HG03159 (cell line): Measurements from ENCODE around the gene ANKRD66.

Experiments
- ATAC-seq: cut with Tn5 transposase; IDR thresholded peaks from one replicate; pipeline ENCODE4 v1.9.1; 2021; ENCODE audit warnings: mild to moderate bottlenecking, moderate library complexity; ENCODE audit not compliant: unreplicated experiment

The ANKRD66 gene

DNA sequence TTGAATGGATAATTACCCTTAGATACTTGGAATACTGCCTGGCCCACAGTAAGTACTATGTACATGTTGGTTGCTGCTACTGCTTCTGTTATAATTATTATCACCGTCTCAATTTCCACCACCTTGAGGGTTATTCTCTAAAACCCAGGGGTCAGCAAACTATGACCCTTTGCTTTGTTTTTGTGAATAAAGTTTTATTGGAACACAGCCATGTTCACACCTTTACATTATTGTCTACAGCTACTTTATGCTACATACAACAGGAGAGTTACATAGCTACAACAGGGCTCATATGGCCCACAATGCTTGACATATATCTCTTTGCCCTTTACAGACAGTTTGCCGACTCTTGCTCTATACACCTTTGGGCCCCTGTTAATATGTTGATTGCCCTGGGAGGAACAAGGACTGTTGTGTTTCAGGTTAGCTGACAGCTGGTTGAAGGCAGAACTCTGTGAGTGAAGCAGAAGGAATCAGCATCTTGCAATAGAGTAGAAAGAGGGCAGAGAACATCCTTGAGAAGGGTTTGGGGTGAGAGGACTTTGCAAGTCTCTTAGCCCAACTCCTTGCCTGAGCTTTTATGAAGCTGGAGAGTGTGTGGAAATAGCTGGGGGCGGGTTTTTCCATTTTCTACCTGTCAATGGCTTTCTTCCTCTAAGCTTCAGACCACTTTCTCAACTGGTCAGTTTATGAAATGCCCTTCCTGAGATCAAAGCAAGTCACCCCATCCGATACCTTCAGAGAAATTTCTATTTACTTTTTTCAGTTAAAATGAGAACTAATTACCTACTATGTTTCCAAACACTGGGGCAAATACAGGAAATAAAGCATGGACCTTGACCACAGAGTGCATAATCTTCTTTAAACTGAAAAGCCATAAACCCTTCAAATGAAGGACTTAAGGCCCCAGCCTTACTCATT, 43.0 kb downstream of the ANKRD66 start:
- ATAC-seq = no peak

DNA sequence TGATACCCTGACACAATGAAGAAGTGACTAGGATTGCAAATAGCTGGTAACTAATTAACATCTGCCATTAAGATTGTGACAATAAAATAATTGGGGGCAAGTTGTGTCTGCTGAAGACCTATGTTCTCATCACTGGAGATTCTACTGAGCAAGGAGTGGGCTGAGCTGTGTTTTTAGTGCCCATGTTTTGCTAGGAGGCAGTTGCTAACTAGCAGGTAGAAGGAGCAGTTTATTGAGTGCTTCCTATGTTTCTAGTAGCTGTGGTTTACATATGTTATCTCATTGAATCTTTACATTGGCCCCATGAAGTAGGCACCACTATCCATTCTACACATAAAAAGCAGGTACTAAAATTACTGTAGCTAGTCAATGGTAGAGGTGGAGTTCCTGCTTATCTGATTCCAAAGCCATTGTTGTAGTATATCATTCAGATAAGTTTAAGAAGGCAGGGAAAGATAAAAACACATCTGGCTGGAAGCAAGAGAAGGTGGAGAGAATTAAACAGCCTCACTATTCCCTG, 43.7 kb downstream of the ANKRD66 start:
- ATAC-seq = no peak

DNA sequence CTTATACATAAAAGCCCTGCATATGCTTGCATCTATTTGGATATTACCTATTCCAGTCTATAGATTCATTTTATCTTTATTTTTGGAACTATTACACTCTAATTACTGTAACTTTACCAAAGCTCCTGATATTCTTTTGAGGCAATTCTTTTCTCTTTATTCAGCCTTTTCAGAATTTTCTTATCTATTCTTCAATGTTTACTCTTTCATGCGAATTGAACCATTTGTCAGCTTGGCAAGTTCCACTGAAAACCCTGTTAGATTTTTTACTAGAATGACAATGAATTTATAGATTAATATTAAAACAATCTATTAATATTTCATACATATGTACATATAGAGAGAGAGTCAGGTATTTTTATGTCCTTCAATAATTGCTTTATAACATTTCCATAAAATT, 45.9 kb downstream of the ANKRD66 start:
- ATAC-seq = no peak

DNA sequence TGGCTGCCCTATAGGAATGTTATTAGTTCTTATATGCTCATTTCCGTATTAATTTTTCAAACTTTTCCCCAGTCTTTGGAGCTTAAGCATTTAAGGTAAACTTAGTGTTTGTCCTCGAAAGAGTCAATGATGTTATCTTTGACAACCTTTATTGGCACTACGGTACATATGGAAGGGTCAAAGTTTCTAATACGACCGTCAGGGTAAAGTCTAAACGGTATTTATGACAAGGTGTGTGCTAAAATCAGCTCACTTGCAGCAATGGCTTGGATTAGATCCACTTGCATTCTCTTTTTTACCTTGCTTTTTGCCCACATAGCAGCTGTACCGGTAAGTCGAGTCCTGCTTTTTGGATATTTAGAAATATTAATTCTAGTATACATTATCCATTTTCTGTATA, 46.4 kb downstream of the ANKRD66 start, which contains the start of gene MEP1A:
Gene MEP1A (plus strand): TSS at position 252 of the 400 bp plus-strand sequence. CDS start 10 bp downstream, at position 262.
- ATAC-seq = no peak

DNA sequence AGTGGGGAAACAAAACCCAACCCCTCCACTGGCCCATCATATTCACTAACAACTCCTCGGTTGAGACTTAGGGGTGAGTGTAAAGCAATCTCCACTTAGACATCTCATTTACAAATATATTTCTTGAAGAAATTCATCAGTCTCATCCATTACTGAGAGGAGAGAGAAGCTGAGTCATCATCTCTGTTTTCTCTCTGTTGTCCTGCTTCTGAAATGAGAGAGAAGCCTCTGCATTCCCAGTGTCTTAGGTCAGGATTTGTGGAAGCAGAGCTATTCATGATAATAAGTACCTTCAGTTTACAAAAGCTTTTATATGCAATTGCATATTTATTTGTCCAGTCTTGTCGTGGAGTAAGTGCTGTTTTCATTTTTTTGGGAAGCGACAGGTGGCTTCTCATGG, 47.3 kb downstream of the ANKRD66 start:
- no peak for ATAC-seq

DNA sequence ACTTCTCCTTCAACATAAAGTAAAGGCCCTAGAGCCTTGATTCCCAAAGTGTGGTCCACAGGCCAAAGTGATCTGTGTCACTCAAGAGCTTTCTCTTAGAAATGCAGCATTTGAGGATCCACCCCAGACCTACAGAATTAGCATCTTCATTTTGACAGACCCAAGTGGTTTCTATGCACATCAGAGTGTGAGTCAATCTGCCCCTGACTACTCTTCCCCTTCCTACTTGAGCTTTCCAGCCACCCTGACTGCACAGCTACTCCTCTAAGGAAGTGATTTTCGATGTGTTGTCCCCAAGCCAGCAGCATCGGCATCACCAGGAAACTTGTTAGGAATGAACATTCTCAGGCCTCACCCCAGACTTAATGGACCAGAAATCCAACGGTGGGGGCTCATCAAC, 49.1 kb downstream of the ANKRD66 start:
- no peak for ATAC-seq

DNA sequence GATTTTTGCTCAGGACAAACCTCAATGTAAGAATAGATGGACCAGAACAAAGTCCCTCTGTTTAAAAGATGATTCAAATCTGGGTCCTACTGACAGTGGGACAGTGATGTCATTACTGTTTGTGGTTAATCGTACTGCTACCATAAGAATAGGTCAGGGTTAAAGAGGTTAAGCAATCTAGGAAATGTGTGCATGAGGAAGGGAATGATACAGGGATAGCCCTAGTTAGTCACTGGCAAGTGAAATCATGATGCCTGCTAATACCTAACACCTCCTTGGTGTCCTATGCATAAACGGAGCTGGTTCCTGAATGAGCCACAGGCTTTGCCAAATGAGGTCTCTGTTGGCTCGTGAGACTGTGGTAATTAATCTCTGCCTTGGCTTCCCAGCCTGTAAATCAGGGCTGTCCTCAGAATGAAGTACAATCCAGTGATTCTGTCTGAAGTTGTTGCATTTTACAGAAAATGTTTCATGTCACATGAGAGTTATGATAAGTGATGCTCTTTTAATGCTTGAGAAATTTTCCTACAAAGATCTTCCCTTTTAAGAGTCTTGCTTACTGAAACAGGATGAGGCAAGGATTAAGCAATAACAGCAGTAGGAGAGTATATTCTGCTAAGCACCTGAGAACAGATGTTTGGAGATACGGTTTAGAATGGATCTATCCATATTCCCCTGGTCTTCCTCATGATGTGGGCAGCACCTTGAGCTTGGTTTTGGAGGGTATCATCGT, 50.3 kb downstream of the ANKRD66 start:
- no peak for ATAC-seq

DNA sequence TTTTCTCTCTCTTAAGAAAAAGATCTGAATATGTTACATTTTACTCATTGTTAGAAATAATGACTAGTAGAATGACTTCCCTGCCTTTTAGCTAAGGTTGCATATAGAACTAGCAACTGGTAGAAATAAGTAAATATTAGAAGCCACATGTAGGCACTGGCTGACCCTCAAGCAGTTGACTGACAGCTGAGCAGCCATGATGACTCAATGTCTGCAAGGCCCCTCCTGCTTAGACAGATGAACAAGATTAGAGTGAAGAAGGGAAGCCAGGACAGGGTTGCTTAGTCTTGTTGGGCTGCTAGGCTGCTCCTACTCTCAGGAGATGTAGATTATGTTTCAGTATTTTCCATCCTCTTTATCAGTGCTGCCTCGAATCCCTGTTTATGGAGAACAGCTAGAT, 52.9 kb downstream of the ANKRD66 start:
- ATAC-seq = no peak

DNA sequence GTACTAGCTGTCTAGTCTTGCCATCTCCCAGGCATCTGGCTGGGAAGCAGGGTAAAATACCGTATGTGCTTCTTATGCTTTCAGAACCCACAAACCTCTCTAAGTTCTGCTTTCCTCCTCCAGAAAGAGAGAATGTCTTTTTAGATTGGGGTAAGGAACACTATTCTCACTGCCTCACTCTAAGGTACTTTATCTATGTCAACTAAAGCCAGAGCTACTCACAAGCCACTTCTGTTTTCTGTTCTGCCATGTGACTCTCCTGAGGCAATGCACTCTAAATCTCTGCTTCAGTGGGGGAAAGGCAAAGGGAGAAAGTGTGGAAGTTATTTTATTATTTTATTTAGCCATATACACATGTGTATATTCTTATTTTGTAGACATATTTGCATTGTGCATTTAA, 62.1 kb downstream of the ANKRD66 start:
- ATAC-seq = no peak
